Mononuclear cell (primary cell): ENCODE results near the gene SLF1. TPM values are rescaled to one million over a fixed set of nuclear protein-coding genes. Genes with fewer than 3 reads are reported as not detected.

Experiments
- H3K27me3 ChIP-seq: 2 replicates; pipeline ENCODE4 v1.6.0; 2011; ENCODE audit warnings: low read length, control low read depth; ENCODE audit not compliant: insufficient read depth
- H3K4me1 ChIP-seq: 2 replicates; pipeline ENCODE4 v1.5.1; 2011; ENCODE audit warnings: mild to moderate bottlenecking, low read length, control low read depth; ENCODE audit not compliant: insufficient read depth
- H3K4me3 ChIP-seq: 2 replicates; pipeline ENCODE4 v1.5.1; 2011; ENCODE audit warnings: mild to moderate bottlenecking, low read length, moderate library complexity
- H3K9me3 ChIP-seq: 2 replicates; pipeline ENCODE4 v1.5.1; 2011; ENCODE audit warnings: low read depth, mild to moderate bottlenecking, control low read depth, low read length
- total RNA-seq: library from RNA; depleted of rRNA; stranded (reverse); fragments of >200 nt; gene quantifications from one replicate; pipeline ENCODE4 v1.2.3, GENCODE V29; 2012

The SLF1 gene
- total RNA-seq, 1 donor, result 19.0 TPM

DNA sequence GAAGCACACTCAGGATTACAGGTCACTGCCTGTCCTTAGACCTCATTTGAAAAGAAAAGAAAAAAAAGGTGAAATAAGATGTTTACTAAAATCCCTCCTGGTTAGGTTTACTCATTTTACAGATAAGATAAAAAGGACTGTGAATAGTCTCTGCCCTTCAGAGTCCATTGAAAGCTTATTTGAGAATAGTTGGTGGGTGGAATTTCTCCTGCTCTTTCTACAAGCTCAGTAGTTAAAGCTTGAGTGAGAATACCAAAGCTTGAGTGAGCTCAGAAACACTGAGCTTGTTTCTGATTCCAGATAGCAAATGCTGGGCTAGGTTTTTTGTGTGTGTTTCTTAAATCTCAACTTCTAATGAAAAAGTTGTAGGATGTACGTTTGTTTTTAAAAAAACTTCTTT, 106.7 kb downstream of the SLF1 start:
- H3K4me3 ChIP-seq, result no peak overlapping the region

DNA sequence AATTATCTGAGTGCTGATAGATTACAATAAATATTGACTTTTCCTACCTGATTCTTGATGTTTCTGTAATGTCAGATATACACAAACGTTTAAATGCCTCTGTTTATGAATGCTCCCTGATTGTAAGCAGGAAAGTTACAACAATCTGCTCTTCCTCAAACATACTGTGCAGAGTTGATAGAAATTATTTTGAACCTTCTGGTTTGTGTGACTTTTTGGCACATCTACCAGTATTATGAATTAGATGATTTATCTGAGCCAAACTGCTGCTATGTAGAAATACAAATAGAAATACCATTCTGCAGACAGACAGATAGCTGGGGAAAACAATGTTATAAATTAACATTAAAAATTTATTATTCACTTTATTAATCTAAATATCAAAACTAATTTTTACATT, 113.0 kb downstream of the SLF1 start:
- Histone ChIP-seq H3K4me3 (no peak overlapping the region), H3K4me1 (no peaks in the 10 kb centered on the region), H3K27me3 (no peaks in the 10 kb centered on the region), H3K9me3 (no peaks in the 10 kb centered on the region)

More for the DNA sequence above, 106.7 kb downstream of the SLF1 start:
- no peaks in the 10 kb centered on the region for H3K27me3 ChIP-seq
- H3K4me1 ChIP-seq, result no peaks in the 10 kb centered on the region
- no peaks in the 10 kb centered on the region for H3K9me3 ChIP-seq

DNA sequence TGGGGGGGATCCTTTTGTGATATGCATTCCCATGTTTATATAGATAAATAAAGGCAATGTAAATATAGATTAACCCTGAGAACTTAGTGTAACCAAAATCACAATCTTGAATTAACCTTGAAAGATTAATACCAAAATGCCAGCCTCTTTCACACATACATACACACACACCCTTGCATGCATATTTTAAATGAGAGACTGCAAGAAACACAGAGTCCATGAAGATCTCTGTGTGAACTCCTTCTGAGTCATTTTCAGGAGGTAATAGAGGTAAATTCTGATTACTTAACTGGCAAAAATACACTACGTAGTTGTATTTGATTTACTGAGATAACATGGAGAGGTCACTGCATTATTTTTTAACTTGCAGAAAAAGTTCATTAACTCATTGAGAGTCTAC, 118.0 kb downstream of the SLF1 start:
- H3K4me3 ChIP-seq, result no peak overlapping the region
- no peaks in the 10 kb centered on the region for H3K9me3 ChIP-seq
- no peaks in the 10 kb centered on the region for H3K4me1 ChIP-seq
- H3K27me3 ChIP-seq, result no peaks in the 10 kb centered on the region

DNA sequence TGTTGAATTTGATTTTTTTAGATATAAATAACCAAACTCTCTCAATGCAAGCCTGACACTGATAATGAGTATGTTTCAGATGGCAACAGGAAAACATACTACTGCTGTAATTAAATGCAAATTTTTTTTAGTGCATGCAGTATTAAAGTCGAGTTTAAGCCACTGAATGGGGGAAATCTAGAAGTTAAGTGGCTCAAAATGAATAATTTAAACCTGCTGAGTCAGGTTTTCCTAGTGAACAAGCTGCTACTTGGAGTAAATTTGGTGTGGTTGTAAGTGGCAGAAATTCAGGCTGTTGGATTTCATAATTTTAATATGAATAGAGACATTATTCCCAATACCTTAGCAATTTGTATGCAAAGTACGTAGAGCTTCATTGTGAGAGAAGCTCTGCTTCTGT, 121.8 kb downstream of the SLF1 start:
- Histone ChIP-seq H3K9me3 (no peaks in the 10 kb centered on the region), H3K4me3 (no peak overlapping the region), H3K27me3 (no peaks in the 10 kb centered on the region), H3K4me1 (no peaks in the 10 kb centered on the region)

DNA sequence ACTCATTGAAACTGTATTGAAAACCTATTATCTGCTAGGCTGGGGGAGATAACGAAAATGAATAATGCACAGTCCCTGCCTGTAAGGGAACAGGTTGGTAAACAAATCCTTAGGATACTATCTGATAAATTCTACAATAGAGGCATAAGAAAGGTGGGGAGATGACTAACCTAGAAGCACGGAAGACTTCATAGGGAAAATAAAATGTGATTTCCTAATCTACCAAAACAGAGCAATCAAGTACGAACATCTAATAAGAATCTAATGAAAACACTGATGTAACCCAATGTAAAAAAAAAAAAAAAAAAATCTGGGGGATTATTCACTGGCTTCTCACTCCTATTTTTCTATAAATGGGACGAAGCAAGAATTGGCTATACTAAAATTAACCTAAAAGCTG, 124.4 kb downstream of the SLF1 start:
- no peaks in the 10 kb centered on the region for H3K9me3 ChIP-seq
- peaks cover 4% of the 10 kb centered on the region for H3K4me1 ChIP-seq
- no peaks in the 10 kb centered on the region for H3K27me3 ChIP-seq
- H3K4me3 ChIP-seq, result no peak overlapping the region

DNA sequence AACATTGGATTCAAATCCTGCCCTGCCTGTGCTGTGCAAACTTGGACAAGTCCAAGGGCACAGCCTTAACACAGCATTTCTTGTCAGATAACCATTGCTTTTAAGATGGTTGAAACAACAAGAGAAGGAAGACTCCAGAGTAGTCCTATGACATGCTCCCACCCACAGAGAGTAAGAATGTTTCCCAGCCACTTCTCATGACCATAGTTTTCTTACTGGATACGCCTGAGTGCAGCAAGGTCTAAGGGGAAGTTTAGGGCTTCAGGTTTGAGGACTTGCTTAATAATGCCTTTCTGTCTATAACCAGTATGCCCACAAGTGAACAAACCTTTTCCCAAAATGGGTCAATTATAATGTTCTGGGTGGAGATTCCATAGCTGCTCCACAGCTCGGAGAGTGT, 126.4 kb downstream of the SLF1 start:
- Histone ChIP-seq H3K27me3 (no peaks in the 10 kb centered on the region), H3K4me3 (no peak overlapping the region), H3K9me3 (no peaks in the 10 kb centered on the region), H3K4me1 (peaks cover 4% of the 10 kb centered on the region)

DNA sequence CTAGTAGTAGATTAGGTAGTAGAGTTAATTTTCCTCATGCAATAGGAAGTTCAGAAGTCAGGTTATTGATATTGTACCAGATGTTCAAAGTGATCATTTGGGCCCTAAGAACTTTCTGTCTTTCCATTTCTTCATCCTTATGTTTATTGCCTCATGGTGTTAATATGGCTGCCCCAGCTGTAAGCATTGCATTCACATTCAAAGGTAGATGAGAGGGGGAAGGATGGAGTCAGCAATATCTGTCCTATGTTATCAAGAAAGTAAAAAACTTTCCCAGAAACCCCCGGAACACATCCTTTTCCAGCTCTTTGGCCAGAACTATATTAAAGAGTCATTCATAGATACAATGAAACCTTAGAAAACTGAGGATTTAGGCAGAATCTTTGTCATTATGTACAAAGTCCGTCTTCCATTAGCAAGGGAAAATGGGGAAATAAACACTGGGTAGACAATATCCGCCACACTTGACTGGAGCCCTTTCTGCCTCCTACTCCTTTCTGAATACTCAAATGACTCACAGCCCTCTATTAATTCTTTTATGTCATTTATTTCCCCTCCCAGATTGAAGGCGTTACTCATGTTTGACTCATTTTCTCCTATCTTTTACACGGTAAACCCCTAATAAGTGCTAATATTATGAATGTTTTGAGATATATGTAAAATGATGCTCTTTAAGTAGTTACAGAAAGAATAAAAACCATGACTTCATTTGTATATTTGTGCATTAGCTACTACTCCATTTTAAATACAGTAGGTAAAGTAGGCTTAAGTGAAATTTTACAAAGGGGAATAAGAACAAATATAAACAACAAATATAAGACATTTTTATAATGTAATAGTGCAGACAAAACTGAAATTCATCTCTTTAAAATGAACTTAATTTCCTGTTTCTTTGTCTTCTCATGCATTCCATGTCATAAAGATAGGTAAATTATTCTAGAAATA, 127.6 kb downstream of the SLF1 start:
- no peak overlapping the region for H3K4me3 ChIP-seq
- no peaks in the 10 kb centered on the region for H3K27me3 ChIP-seq
- no peaks in the 10 kb centered on the region for H3K9me3 ChIP-seq
- H3K4me1 ChIP-seq, result peaks cover 4% of the 10 kb centered on the region

DNA sequence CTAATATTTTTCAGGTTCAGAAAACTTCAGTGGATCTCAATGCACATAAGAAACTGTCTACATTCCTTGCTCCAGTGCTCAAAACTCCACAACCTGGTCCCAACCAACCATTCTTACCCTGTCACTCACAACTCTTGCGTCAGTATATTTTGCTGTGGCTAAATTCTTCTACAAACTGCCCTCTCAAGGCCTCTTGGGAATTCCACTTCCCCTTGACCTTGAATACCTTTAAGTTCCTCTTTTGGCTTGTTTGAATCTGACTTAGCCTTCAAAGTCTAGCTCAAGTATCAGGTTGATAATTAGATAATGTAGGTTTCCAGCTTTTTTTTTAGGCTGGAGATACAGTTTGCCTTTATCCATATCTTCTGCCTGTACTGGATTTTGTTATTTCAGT, 128.3 kb downstream of the SLF1 start:
- H3K4me1 ChIP-seq, result peaks cover 4% of the 10 kb centered on the region
- H3K27me3 ChIP-seq, result no peaks in the 10 kb centered on the region
- no peak overlapping the region for H3K4me3 ChIP-seq
- H3K9me3 ChIP-seq, result no peaks in the 10 kb centered on the region

Other genes with a start within 250 kb of the SLF1 start
- gene KIAA0825, start 65 bp upstream of the SLF1 start, total RNA-seq, result 2.5 TPM